HG03575 (cell line): Measurements from ENCODE around the gene CNIH1.
"Not testable (repeated sequence)": the region's sequence is repeated elsewhere in the genome, so short reads cannot be mapped to it uniquely, and the experiment has no call there.

Source experiments
- ATAC-seq: cut with Tn5 transposase; IDR thresholded peaks from one replicate; pipeline ENCODE4 v1.9.1; 2021; ENCODE audit not compliant: unreplicated experiment, insufficient number of reproducible peaks, low FRiP score; ENCODE audit errors: extremely low read depth

CNIH1 gene

GRCh38 chr14:54471641-54472040 is 30.5 kb upstream of the CNIH1 start:
- no peak for ATAC-seq

GRCh38 chr14:54470701-54471100 is 29.5 kb upstream of the CNIH1 start:
- no peak for ATAC-seq

DNA sequence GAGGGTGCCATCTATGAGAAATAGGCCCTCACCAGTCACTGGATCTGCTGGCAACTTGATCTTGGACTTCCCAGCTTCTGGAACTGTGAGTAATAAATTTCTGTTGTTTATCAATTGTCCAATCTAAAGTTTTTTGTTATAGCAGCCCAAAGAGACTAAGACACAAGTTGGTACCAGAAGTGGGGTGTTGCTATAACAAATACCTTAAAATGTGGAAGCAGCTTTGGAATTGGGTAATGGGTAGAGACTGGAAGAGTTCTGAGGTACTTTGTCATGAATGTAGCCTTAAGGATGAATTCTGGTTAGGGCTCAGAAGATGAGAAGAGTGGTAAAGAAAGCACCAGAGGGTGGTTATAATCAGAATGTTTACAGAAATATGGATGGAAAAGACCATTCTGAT is 26.1 kb upstream of the CNIH1 start:
- ATAC-seq = no peak

GRCh38 chr14:54465654-54466053 is 24.5 kb upstream of the CNIH1 start:
- no peak for ATAC-seq

DNA sequence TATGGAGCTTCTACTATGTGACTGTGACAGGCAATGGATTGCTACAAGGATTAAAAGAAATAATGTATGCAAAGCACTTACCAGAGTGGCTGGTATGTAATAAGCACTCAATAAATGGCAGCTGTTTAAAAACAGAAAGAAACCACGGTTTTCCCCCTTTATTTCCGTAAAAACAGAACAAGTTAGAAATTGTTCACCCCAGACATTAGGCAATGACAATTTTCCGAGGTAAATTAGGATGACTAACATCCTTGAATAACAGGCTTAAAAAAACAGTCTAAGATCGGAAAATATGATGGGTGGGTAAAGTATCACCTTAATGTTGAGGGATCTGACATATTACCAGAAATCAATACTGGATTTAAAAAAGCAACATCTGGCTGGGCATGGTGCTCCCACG is 20.9 kb upstream of the CNIH1 start:
- no peak for ATAC-seq

DNA sequence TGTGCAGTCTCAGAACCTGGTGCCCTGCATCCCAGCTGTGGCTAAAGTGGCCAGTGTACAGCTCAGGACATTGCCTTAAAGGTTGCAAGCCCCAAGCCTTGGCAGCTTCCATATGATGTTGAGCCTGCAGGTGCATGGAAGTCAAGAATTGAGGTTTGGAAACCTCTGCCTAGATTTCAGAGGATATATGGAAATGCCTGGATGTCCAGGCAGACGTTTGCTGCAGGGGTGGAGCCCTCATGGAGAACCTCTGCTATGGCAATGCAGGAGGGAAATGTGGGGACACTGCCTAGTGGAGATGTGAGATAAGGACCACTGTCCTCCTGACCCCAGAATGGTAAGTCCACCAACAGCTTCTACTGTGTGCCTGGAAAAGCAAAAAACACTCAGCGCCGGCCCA is 17.9 kb upstream of the CNIH1 start:
- no peak for ATAC-seq

- not testable (repeated sequence) for ATAC-seq
Observed at GRCh38 chr14:54458536-54458935, 17.4 kb upstream of the CNIH1 start.

- no peak for ATAC-seq
Observed at GRCh38 chr14:54457609-54457996, 16.4 kb upstream of the CNIH1 start.

DNA sequence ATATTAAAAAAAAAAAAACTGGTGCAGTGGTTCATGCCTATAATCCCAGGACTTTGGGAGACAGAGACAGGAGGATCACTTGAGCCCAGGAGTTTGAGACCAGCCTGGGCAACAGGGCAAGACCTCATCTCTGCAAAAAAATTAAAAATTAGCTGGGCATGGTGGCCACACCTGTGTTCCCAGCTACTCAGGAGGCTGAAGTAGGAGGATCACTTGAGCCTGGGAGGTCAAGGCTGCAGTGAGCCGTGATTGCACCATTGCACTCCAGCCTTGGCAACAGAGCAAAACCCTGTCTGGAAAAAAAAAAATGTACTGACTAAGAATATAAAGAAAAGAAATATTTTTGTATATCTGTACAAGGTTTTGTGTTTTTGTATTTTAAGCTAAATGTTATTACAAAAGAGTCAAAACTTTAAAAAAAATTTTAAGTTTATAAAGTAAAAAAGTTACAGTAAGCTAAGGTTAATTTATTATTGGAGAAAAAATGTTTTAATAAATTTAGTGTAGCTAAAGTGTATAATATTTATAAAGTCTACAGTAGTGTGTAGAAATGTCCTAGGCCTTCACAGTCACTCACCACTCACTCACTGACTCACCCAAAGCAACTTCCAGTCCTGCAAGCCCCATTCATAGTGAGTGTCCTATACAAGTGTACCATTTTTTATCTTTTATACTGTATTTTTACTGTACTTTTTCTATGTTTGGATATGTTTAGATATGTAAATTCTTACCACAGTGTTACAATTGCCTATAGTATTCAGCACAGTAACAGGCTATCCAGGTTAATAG is 15.8 kb upstream of the CNIH1 start:
- not testable (repeated sequence) for ATAC-seq

GRCh38 chr14:54455363-54455762 is 14.2 kb upstream of the CNIH1 start:
- no peak for ATAC-seq

DNA sequence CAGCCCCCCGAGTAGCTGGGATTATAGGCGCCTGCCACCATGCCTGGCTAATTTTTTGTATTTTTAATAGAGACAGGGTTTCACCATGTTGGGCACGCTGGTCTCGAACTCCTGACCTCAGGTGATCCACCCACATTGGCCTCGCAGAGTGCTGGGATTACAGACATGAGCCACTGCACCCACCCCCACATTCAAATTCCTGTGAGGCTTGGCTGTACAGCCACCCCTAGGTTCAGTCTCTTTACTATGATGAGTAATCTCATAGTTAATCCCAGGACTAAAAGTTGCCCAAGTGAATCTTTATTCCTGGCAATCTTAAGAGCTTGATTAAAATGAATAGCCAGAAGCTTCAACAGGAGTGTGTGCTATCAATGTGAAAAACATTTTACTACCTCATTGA is 12.8 kb upstream of the CNIH1 start:
- ATAC-seq = not testable (repeated sequence)

DNA sequence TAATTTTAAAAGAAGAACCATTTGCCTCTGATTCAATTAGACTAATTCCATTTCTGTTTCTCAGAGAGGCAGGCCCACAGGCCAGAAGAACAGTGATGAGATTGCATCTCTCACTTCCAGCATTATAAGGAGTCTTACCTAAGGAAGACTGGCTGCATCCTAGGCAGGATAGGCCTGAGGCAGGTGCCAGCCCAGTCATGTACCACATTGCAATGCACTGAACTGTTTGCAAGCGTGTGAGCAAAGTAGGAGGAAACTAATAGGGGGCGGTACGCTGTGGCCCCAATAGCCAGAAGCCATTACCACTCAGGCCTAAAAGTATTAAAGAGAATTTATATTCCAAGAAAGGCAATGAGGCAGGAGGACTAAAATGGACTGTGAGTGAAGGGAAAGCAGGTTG is 12.1 kb upstream of the CNIH1 start:
- no peak for ATAC-seq

DNA sequence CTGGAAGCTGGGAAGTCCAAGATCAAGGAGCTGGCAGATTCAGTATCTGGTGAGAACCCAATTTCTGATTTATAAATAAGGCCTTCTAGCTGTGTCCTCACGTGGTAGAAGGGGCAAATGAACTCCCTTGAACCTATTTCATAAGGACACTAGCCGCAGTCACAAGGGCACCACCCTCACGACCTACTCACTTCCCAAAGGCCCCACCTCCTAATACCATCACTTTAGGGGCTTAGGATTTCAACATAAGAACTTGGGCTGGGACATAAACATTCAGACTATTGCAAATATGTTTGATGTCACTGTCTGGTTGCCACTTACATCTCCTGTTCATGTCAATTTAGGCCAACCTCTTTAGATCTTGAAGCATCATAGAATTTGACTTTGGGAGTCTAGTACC is 10.8 kb upstream of the CNIH1 start:
- ATAC-seq = no peak

DNA sequence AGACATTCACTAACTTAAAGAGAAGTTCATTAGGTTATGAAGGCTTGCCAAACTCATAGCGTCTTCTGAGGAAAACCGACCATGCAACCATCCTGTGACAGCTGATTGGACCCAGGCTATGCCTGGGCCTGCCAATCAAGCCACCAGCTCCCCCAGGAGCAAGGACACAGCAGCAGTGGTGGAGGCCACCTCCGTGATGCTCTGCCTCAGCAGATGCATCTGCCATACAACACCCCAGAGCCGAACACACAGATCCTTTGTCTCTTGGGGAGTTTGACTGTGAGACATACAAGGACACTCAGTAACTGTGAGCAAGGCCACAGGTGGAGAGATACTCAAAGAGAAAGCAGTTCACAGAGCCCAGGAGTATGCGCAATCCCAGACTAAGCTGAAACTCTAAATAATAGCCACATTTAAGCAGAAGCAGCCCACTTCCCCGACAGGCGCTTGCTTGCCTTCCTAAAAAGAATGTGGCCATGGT is 10.0 kb upstream of the CNIH1 start:
- ATAC-seq = no peak

GRCh38 chr14:54450535-54450934 is 9.4 kb upstream of the CNIH1 start:
- no peak for ATAC-seq

DNA sequence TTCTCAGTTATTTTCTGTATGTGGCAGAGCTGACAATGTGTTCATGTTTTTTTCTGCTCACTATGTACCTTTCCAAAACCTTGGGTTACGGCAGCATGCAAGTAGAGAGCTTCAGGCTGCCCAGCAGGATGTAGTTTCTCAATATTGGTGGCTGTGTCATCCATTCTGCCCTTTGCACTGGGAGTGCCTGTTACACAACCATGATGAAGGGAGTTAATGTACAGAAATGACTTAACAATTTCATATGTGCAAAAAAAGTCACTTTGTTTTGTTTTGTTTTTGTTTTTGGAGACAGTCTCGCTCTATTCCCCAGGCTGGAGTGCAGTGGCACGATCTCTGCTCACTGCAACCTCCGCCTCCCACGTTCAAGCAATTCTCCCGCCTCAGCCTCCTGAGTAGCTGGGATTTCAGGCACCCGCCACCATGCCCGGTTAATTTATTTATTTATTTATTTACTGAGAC is 6.1 kb upstream of the CNIH1 start:
- ATAC-seq = no peak

DNA sequence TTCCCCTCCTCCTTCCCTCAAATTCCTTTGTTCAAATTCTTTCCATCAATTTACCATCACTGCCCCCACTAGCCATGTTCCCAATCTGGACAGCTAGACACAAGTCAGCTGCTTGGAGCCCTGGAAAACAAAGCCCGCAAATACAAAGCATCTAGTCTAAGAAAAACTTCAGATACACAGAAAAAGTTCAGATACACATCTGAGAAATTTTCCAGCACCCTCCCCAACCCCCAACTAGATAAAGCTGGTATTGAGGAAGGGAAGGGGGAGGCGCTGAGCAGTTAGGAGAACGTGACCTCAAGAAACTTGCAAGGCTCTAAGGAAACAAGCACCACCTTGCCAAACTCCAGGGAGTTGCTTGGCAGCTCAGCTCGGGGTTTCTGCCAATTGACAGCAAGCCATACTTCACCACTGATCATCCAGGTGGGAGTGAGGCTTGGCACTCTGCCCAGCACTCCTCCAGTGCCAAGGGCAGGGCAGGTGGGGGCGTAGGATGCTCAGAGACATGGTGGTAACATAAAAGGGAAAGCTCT is 5.1 kb upstream of the CNIH1 start:
- ATAC-seq = no peak

- no peak for ATAC-seq
Observed at GRCh38 chr14:54444681-54445080, 3.5 kb upstream of the CNIH1 start.

DNA sequence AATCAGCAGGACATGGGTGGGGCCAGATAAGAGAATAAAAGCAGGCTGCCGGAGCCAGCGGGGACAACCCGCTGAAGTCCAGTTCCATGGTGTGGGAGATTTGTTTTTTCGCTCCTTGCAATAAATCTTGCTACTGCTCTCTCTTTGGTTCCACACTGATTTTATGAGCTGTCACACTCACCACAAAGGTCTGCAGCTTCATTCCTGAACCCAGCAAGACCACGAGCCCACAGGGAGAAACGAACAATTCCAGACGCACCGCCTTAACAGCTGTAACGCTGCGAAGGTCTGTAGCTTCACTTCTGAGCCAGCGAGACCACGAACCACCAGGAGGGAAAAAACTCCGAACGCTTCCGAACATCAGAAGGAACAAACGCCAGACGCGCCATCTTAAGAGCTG is 2.8 kb upstream of the CNIH1 start:
- ATAC-seq = no peak

GRCh38 chr14:54442961-54443360 is 1.8 kb upstream of the CNIH1 start:
- not testable (repeated sequence) for ATAC-seq

DNA sequence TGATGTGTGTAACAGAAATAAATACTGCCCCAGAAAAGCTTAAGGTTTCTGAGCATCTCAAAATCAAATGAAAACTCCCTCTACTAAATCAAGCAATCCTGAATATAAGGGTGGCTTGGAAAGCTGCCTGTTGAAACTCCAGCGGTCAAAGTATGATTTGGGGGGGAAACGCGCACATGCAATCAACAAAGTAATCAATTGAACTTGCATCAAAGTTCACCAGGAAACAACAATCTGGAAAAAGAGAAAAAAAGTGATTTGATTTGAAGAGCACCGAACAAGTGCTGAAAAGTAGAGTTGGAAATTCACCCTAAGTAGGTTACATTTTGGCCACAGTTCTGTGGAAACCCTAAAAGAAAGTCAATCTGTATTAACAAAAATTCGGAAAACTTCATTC is 700 bp downstream of the CNIH1 start:
- no peak for ATAC-seq
